Uterus (tissue), 2 donors: Measurements from ENCODE around the gene WDR7.

Source experiments
- CTCF ChIP-seq, 4 experiments: fragments of 200-600 bp in 2 of 4; fragments of 450-650 bp in 2 of 4; sonication (generic) in 2 of 4; IDR thresholded peaks; one replicate each; pipeline ENCODE4 v1.5.1; 2016 to 2019; ENCODE audit warnings: antibody characterized with exemption in 4 of 4, mild to moderate bottlenecking in 2 of 4, moderate library complexity in 1 of 4
- POLR2A ChIP-seq, 2 donors: fragments of 450-650 bp; IDR thresholded peaks; one replicate each; pipeline ENCODE4 v1.6.1; 2016; ENCODE audit warnings: antibody characterized with exemption in 2 of 2, mild to moderate bottlenecking in 1 of 2, moderate library complexity in 1 of 2

GRCh38 chr18:56799756-56800155 is 148.6 kb downstream of the WDR7 start:
- TF ChIP-seq POLR2A (IDR thresholded peaks at IDR 0.05) (no peak), CTCF (IDR thresholded peaks at IDR 0.05) (no peak)
